D721Med (cell line): ENCODE measurements around the gene CNST.

ENCODE experiments used
- DNase-seq: peaks from one replicate; pipeline ENCODE4 v3.0.0; 2011; ENCODE audit warnings: low spot score; ENCODE audit not compliant: insufficient read length
- FAIRE-seq: peaks from 2 replicates; lab custom pipeline; 2011; peaks lifted over from hg19 to GRCh38; lab: Jason Lieb, UNC
- TF ChIP-seq, protein P1 (sequence below): IDR thresholded peaks from 2 replicates; pipeline ENCODE4 v1.5.1; 2012; ENCODE audit warnings: mild to moderate bottlenecking, control low read depth; ENCODE audit not compliant: insufficient read depth; ENCODE audit errors: missing control alignments

CNST gene

DNA sequence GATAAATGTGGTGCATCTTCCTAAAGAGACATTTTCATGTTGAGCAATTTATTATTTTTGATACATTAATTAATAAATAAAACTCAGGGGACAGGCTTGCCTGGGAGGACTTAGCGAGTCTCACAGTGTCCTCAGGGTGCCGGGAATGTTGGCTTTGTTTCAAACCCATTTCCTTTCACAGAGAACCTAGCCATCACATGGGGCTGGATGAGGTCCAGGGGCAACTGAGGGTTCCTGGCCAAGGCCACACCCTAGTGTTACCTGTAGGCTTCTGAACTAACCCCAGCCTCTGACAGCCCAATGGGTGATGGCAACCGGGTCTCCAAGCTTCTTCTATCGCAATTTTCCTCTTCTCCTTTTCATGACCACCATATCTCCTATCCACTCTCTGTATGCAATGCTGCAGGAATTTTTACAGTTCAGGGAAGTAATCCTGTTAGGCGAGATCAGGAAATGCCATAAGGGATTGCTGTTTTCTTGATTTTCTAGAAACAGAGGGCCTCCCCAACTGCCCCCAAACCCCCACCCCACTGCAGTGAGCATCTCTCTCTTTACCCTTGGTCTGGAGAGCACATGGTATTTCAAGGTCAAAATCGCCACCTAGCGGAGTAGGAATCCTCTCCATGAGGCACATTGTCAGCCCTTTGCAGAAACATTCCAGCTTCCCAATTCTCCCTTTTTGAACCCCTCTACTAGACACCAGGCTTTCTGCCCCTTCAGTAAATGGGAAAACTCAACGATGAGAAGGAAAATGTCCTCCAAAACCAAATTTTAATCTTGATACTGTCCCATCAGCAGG, 37.1 kb upstream of the CNST start:
- TF ChIP-seq, protein P1, sequence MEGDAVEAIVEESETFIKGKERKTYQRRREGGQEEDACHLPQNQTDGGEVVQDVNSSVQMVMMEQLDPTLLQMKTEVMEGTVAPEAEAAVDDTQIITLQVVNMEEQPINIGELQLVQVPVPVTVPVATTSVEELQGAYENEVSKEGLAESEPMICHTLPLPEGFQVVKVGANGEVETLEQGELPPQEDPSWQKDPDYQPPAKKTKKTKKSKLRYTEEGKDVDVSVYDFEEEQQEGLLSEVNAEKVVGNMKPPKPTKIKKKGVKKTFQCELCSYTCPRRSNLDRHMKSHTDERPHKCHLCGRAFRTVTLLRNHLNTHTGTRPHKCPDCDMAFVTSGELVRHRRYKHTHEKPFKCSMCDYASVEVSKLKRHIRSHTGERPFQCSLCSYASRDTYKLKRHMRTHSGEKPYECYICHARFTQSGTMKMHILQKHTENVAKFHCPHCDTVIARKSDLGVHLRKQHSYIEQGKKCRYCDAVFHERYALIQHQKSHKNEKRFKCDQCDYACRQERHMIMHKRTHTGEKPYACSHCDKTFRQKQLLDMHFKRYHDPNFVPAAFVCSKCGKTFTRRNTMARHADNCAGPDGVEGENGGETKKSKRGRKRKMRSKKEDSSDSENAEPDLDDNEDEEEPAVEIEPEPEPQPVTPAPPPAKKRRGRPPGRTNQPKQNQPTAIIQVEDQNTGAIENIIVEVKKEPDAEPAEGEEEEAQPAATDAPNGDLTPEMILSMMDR = no peak
- DNase-seq (no peak), FAIRE-seq (no peak)

DNA sequence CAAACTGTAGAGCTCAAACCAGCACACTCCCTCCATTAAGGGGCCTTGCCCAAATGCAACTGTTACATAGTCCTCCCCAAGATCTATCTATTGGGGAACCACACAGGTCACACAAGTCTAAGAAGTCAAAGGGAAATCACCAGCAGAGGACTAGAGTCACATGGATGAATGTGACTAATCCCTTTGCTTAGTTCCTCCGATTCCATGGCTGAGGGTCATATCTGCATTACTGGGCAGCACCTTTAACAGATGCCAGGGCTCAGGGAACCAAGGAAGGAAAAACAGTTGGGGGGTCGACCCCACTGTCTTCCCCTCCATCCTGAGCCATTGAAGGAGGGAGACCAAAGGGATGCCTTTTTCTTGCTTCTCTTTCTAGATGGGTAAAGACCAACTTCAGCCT, 35.8 kb upstream of the CNST start:
- TF ChIP-seq, protein P1 = no peak
- FAIRE-seq = no peak
- DNase-seq = no peak

- FAIRE-seq (no peak), DNase-seq (no peak)
- TF ChIP-seq, protein P1 = peak; percentile 18
These were observed 33.7 kb upstream of the CNST start for GRCh38 chr1:246532519-246532918.

GRCh38 chr1:246533371-246533905, 32.8 kb upstream of the CNST start:
- DNase-seq (peak; percentile 52), FAIRE-seq (peak; percentile 91)
- TF ChIP-seq, protein P1 = no peak

DNA sequence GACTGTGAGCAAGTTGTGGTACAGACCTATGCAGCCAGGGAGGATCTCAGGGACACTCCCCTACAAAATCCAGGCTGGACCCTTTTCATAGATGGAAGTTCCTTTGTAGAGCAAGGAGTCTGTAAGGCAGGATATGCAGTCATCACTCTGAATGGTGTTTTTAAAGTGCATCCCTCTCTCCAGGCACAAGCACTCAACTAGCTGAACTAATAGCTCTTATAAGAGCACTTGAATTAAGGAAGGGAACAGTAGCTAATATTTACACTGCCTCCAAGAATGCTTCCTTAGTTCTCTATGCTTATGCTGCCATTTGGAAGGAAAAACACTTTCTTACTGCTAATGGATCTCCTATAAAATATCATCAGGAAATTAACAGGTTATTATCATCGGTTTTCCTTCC, 32.1 kb upstream of the CNST start:
- TF ChIP-seq, protein P1 = no peak
- no peak for DNase-seq
- FAIRE-seq = no peak

DNA sequence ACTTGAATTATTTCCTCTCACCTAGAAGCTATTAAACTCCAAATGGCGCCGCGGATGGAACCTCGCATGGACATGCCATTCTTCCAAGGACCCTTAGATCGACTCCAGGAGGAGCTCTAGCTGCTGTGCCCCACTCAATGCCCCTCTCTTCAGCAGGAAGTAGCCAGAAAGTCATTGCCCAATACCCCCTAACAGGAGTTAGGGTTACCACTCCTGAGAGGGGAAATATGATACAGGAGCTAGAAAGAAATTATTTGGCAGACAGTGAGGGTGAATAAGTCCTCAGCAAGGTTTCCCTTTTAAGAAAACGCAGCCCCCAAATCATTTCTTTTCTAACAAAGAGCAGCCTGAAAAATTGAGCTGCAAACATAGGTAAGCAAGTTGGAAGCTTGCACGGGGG, 28.8 kb upstream of the CNST start:
- TF ChIP-seq, protein P1 = no peak
- FAIRE-seq = no peak
- no peak for DNase-seq

GRCh38 chr1:246537887-246538286, 28.4 kb upstream of the CNST start:
- FAIRE-seq (no peak), DNase-seq (no peak)
- TF ChIP-seq, protein P1 = no peak
